Measurements from ENCODE around the gene DYNC1I1. TPM values are rescaled to one million over a fixed set of nuclear protein-coding genes. Genes with fewer than 3 reads are reported as not detected.

Gene DYNC1I1
- polyA plus RNA-seq, 4 donors = 0.57 to 0.74 (median 0.64) TPM

DNA sequence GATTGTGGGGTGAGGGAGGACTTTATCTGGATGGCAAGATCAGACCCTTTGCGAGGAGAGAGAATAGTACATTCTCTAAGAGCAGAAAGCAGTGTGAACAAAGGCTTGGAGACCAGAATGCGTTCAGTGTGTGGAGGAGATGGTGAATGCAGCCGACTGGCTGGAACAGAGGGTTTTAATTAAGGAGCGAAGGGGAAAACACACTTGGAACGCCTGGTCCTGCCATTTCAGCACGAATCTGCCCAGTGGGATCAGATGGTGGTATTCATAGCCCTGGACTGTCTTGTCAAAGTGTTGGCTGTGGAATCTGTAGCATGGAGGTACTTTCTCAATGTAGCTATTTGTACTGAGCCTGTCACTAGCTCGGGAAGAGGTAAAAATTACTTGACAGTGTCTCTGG lies 288.7 kb downstream of the DYNC1I1 start:
- no peak for DNase-seq (ENCODE audit: low read depth in 4 of 4, low spot score in 2 of 4)

DNA sequence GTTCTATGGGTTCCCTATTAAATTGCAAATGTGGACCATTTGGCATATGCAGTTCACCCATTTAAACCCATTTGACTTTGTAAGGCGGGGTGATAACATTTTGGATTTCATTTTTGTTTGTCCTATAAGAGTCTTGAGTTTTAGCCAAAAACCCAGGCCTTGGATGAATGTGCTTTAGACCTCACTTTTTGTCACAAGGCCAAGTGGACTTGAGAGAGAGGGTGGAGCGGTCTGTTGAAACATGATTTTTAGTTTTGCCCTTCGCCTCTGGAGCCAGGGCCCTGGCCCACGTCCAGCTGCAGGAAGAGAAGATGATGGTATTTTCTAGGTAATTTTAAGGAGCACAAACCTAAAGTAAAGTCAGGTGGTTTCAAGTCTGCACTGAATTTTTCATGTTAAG lies 289.5 kb downstream of the DYNC1I1 start:
- DNase-seq (ENCODE audit: low read depth in 4 of 4, low spot score in 2 of 4) = peak in 3 of 4 donors; percentile 14 to 37 (median 36)

DNA sequence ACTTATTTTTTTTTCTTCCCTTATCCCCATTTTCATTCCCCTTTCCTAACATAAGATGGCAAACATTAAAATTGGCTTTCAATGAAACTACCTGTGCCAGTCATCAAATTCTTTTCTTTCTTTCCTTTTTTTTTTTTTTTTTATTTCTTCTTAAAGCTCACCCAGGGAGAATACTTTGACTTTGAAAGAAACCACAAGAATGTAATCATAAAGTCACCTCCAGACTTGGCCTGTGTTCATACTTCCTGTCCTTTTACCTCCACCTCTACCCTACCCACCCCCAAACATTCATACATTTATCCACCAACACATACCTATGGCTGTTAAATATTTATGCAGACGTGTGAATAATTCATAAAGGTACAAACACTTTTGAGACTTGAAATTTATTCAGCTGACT lies 295.0 kb downstream of the DYNC1I1 start:
- DNase-seq (ENCODE audit: low read depth in 4 of 4, low spot score in 2 of 4) = no peak

DNA sequence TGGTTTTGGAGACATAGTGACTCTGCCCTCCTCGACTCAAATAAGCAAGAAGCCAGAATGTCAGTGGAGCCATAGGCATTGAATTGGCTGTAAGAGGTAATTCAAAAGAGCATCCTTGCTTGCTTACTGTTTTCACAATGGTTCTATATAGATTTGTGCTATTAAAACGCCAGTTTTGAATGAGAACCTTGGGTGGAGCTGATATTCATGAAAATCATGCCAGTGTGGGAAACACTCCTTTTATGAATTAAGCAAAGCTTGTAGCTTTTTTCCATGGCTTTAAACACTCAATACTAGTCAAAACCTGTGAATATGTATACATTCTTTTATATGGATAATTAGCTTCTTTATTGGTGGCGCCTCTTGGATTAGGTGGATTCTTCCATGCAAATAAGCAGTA lies 297.0 kb downstream of the DYNC1I1 start:
- no peak for DNase-seq (ENCODE audit: low read depth in 4 of 4, low spot score in 2 of 4)

DNA sequence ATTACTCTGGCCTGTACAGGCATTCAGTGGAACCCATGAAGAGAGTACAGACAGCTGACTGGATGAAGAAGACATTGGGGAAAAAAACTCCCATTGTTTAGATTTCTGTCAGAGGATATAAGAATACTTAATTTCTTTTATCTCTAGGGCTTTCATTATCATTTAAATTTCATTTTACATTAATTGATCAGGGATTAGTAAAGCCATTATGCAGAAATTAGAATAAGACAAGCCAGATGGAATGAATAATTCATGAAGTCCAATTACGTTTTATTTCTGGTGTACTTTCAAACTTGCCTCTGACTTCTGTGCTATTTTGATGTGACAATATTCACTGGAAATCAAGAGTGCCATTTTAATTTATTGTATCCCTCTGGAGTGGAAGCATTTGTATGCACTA lies 302.5 kb downstream of the DYNC1I1 start:
- no peak for DNase-seq (ENCODE audit: low read depth in 4 of 4, low spot score in 2 of 4)

DNA sequence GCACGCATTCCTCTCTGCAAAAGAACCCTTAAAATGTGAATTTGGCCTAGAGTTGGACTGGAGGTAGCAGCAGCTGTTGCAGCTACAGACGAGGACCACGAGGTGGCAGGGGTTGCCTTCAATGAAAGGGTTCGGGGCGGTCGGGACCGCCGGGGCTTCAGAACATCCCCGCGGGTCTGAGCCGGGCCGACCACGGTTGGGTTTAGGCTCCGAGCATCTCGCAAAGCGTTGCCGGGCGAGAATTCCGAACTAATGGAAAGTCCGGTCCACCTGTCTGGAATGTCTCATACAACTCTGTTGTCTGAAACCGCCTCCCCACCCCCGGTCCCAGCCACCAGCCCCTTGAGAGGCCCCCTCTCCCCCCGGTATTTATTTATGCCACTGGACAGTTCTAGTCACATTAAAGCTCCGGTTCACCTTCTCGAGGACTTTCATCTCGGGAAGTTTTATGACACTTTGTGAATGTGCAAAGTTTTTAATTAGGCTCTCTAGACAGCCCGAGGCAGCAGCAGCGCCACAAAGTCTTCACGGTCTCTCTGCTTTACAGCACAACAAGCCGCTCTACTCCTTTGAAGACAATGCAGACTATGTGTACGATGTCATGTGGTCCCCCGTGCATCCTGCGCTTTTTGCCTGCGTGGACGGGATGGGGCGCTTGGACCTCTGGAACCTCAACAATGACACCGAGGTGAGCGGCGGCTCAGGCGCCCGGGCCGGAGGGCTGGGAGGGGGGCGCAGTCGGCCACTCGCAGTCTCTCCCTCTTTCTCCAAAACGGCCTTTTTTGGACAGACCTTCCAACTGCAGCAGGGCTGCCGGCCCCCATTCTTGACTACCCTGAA lies 303.4 kb downstream of the DYNC1I1 start:
- DNase-seq (ENCODE audit: low read depth in 4 of 4, low spot score in 2 of 4) = peak in 3 of 4 donors; percentile 40 to 63 (median 43)

DNA sequence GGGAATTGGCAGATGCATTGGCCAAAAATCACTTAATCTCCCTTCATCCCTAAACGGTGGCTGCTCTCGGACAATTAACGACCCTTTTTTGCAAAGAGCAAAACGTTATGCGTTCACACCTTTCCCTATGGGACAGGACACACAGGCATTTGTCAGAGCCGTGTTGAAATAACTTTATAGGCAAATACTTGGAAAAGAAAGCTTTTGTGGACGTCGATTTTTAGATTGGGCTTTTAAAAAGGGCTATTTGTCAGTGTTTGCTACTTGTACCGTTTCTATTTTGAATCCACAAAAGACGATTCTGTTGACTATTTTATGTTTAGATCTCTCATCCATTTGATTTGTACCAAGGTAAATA lies 304.0 kb downstream of the DYNC1I1 start:
- DNase-seq (ENCODE audit: low read depth in 4 of 4, low spot score in 2 of 4) = peak in 1 of 4 donors; percentile 31

DNA sequence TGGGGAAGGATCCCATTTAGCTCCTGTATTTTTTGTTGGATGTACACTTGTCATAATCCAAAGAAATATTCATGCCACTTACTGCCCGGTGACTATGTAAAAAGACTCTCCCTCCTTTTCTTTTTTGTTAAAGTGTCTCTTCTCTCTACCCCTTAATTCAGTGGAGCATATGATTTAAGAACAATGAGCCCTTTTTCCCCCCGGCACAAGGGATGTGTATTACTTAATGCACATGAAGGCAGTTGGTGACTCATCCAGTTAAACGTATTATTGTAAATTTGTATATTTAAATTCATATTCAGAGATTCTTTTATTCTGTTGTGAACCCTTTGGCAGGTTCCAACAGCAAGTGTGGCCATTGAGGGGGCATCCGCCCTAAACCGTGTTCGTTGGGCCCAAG lies 307.7 kb downstream of the DYNC1I1 start:
- no peak for DNase-seq (ENCODE audit: low read depth in 4 of 4, low spot score in 2 of 4)

DNA sequence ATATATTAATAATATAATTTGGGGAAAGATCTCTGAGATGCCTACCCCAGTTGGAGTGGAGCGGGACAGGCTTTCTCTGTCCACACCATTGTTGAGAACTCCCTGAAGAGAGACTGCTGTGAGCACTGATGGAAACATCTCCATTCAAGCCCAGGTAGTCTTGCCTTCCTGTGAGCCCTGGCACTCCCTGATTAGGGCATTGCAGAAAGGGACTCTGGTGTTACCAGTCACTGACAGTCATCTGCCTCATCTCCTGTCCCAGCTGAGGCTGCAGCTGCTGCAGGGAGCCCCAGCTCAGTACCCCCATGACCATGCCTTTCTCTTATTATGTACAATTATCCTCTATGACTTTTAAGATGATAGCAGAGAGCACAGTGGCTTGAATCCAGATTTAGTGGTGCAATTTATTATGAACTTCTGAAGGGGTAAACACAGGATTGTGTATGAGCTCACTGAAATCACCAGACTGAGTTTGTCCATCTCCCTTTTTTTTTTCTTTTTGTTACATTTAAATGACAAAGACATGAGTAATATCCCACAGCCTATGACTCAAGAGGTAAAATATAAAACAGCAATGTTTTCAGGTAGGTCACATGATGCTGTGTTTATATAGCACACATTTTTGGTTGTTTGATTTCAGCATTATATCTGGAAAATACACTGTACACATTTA lies 312.7 kb downstream of the DYNC1I1 start:
- no peak for DNase-seq (ENCODE audit: low read depth in 4 of 4, low spot score in 2 of 4)

DNA sequence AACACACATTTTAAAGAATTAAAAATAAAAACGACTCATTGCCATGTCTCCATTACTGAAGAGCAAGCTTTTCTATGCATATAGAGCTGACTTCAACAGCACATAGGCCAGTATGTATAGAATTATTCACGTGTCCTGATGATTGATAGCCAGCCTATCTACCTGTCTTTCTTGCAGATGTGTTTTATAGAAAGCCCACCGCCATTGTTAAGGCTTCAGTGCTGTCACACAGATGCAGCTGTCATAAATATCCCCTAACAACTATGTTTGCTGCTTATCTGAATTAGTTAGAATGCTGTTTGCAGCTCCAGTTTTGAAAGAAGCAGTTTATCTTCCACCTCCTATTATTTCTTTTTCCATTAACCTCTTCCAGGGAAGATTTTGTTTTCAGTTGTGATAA lies 313.6 kb downstream of the DYNC1I1 start:
- no peak for DNase-seq (ENCODE audit: low read depth in 4 of 4, low spot score in 2 of 4)

DNA sequence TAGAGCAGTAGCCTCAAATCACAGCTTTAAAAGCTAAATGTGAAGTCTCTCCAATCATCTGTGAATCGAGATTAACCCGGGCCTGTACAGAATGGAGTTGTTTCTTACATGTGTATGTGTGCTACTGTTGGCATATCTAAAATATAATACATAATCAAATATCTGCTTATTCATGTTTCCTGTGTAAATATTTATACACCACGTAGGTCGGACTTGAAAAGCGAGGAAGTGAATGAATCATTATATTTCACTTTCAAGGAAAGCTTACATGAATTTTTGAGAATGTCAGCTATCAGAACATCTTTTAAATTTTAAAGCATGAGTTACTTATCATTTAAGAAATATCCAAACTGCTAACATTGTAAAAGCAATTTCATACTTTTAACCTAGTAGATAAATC lies 316.2 kb downstream of the DYNC1I1 start:
- DNase-seq (ENCODE audit: low read depth in 4 of 4, low spot score in 2 of 4) = no peak

DNA sequence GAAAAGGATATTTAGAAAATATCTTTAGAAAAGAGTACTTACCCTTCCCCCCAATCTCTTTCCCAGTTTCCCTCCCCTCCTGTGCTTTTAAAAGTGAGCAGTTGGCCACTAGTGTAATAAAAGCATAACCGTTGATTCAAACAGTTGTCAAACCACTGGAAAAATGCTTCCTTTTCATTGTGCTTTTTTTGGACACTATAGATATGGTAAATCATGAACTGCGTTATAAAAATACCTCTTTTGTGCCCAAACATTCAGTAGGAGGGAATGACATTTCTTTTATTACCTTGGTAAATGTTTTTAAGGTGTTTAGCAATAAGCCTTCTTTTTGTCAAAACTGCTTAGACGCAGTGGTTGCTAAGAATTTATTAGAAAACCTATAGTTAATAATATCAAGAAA lies 317.2 kb downstream of the DYNC1I1 start:
- DNase-seq (ENCODE audit: low read depth in 4 of 4, low spot score in 2 of 4) = no peak

DNA sequence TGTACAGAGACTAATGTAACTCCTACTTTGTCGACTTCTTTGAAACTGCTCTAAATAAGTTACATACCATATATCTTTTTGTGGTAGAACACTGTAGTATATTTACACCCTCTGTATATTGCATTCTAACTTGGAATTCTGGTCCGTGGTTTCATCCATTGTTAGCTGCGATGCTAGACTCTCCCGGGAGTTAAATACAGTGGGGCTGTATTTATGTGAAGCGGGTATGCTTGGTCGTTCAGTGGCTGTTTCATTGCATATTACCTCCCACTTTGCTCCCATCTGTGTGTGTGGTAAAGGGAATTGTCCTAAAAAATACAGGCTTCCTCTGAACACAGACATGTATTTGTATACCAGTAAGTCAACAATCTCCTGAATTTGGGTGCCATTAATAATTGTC lies 318.4 kb downstream of the DYNC1I1 start:
- no peak for DNase-seq (ENCODE audit: low read depth in 4 of 4, low spot score in 2 of 4)

DNA sequence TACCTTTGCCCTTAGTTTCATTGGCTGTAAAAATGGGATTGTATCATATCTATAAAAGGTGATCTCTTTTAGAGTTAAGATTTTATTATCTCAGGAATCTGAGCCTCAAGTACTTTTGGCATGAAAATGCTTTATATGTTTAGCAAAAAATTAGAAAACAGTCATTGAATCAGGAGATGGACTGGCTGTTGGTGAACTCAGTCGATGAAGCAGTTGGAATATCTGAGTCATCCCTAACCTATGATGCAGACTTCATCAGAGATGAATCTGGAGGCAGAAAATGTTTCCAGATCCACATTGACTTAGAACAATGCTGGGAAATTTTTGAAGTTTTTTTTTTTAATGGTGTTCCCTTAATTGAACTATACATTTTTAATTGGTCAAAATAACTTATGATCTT lies 321.1 kb downstream of the DYNC1I1 start:
- no peak for DNase-seq (ENCODE audit: low read depth in 4 of 4, low spot score in 2 of 4)

DNA sequence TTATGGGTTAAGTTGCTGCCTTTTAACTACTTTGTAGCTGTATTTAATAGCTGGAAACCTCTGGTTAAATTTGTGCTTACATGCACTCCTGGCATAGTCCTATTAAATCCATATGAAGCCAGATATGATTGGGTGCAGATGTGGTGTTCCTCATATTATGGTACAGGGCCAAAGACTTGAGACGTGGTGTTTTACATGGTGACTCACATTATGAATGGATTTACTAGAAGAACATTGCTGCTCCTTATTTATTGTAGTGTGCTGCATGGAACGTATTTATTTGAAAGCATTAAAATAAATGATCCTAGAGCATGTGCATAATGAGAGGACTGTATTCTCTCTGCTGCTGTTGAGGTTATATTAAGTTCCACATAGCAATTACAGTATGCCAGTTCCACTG lies 325.5 kb downstream of the DYNC1I1 start:
- no peak for DNase-seq (ENCODE audit: low read depth in 4 of 4, low spot score in 2 of 4)

DNA sequence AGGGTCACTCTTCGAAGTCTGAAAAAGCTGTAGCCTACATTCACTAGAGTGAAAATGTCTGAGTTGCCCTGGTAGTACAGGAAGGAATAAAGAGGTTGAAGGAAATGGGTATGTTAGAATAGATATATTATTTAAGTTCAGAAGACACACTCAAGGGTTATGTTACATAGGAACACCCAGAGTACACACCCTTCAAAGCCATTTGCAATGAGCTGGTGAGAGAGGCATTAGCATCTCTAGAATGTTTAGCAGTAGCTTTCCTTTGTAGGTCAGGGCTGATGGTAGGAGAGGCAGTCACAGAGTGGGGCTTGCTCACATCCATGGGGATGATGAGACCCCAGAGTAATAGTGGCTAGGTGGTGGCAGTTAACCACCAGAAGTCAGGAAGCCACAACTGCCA lies 328.4 kb downstream of the DYNC1I1 start:
- no peak for DNase-seq (ENCODE audit: low read depth in 4 of 4, low spot score in 2 of 4)

DNA sequence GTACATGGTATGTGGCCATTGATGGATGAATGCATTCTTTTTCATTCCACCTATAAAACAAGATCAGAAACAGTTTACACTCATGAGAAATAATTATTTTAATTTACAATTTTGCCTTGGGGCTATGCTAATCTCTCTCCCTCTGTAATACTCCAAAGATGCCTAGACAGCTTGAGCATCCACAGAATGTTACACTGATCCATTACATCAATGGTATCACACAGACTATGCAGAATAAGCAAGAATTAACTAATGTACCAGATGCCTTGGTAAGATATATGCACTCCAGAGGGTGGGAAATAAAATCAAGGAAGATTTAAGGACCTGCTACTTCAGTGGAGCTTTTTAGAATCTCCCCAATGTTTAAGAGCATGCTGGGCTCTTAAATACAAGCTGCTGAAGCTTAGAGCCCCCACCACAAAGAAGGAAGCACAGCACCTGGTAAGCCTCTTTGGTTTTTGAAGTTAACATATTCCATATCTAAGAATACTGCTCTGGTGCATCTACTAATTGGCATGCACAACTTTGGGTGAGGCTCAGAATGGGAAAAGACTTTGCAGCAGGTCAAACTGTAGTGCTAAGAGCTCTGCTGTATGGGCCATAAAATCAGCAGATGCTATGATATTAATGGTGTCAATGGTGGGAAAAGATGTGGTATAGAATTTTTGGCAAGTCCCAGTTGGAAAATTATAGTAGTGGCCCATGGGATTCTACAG lies 329.9 kb downstream of the DYNC1I1 start:
- DNase-seq (ENCODE audit: low read depth in 4 of 4, low spot score in 2 of 4) = no peak

DNA sequence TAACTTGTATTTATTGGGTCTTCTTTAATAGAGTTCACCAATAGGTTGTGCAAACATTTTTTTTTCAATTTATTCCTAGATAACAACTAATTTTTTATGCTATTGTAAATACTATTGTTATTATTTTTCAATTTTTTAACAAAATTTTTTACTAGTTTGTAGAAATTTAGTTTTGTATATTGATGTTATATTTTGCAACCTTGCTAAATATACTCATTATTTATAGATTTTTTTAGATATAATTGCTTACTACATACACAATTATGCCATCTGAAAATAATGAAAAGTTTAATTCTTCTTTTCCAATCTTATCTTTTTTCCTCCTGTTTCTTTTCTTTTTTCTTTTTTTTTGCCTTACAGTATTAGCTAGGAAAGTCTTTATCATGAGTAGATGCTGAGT lies 332.6 kb downstream of the DYNC1I1 start:
- DNase-seq (ENCODE audit: low read depth in 4 of 4, low spot score in 2 of 4) = no peak

DNA sequence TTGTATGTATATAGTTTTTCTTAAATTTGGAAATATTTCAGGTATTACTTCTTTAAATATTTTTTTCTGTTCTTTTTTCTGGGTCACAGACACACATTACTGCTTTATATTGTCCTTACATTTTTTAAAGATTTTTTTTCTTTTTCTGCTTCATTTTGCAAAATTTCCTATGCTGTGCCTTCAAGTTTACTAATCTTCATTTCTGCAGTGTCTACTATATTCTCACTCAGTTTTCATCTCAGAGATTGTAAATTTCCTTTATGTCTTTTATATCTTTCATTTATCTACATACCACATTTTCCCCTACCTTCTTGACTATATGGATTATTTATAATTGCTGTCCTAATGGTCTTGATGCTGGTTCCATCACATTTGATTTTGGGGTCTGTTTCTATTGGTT lies 339.1 kb downstream of the DYNC1I1 start:
- no peak for DNase-seq (ENCODE audit: low read depth in 4 of 4, low spot score in 2 of 4)

DNA sequence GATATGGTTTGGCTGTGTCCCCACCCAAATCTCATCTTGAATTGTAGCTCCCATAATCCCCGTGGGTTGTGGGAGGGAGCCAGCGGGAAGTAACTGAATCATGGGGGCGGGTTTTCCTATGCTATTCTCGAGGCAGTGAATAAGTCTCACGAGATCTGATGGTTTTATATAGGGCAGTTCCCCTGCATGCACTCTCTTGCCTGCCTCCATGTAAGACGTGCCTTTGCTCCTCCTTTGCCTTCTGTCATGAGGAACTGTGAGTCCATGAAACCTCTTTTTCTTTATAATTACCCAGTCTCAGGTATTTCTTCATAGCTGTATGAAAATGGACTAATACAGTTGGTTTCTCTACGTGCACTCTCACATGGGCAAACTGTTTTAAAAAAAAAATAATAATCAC lies 341.8 kb downstream of the DYNC1I1 start:
- DNase-seq (ENCODE audit: low read depth in 4 of 4, low spot score in 2 of 4) = no peak

DNA sequence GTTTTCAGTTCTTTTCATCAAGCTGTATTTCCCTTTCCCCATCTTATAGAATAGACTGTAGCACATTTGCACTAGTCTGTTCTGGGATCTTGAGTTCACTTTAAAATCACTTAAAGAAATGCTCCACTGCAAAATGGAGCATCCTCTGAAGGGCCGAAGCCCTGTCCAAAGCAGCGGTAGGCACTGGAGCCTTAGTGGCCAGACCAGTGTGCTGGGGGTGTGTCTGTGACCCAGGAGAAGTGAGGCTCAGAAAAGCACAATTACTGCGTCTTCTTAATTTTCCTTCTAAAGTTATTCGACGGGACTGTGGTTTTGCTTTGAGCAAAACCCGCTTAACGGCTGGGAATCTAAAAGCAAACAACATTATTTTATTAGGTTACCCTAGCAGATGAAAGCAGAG lies 343.8 kb downstream of the DYNC1I1 start:
- DNase-seq (ENCODE audit: low read depth in 4 of 4, low spot score in 2 of 4) = no peak
